ENCODE data around the gene PTOV1.

Gene PTOV1

DNA sequence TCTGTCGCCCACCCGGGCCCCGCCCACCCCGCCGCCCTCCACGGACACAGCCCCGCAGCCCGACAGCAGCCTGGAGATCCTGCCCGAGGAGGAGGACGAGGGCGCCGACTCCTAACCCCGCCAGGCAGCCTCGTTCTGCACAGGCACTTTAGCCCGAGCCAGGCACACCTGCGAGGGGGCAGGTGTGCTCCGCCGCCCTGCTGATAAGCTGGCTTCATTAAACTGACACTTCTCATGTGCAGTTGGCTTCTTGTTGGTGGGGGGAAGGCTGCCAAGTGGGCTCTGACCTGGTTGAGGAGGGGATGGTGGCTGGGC is 37.5 kb downstream of the PTOV1 start:
- H3K36me3 ChIP-seq (ENCODE audit: control insufficient read depth, insufficient read depth, low read length): peaks cover 16% of the 10 kb centered on the region

DNA sequence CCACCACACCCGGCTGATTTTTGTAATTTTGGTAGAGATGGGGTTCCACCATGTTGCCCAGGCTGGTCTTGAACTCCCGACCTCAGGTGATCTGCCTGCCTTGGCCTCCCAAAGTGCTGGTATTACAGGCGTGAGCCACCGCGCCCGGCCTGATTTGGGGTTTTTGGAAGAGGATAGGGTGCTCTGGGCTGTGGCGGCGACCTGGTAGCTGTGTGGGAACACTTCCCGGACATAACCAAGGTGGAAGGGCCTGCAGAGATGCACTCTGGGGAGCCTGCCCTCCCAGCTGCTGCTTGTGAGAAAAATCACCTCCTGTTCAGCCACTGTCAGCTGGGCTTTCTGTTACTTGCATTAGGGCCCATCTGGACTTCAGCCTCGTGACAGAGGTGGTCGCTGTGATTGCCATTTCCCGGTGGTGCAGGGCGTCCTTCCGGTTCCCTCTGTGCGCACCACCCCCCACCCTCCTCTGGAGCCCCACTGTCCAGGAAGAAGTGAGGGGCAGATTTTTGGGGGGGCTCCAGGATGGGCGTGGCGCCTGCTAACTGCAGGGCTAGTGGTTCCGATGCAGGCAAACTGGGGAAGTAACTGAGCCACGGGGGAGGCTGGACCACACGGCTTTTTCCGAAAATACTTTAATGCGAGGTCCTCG is 38.2 kb downstream of the PTOV1 start:
- peaks cover 5% of the 10 kb centered on the region for H3K4me1 ChIP-seq (ENCODE audit: control insufficient read depth, insufficient read depth, low read length, poor library complexity, severe bottlenecking)
- DNase-seq: no peak
- no peak overlapping the region for H3K4me3 ChIP-seq (ENCODE audit: insufficient read depth, low read depth, low read length, poor library complexity, severe bottlenecking)
- peaks cover 9% of the 10 kb centered on the region for H3K36me3 ChIP-seq (ENCODE audit: control insufficient read depth, insufficient read depth, low read length)
- H3K27me3 ChIP-seq (replicated peaks; ENCODE audit: control insufficient read depth, insufficient read depth, low read length, poor library complexity, severe bottlenecking): no peaks in the 10 kb centered on the region
- H3K27ac ChIP-seq (ENCODE audit: insufficient read depth, low read length, poor library complexity, severe bottlenecking): no peak overlapping the region
- H3K9me3 ChIP-seq (ENCODE audit: control insufficient read depth, low read length): no peaks in the 10 kb centered on the region

More for the DNA sequence above, 37.5 kb downstream of the PTOV1 start:
- Histone ChIP-seq H3K4me1 (ENCODE audit: control insufficient read depth, insufficient read depth, low read length, poor library complexity, severe bottlenecking) (peaks cover 5% of the 10 kb centered on the region), H3K9me3 (ENCODE audit: control insufficient read depth, low read length) (no peaks in the 10 kb centered on the region), H3K4me3 (ENCODE audit: insufficient read depth, low read depth, low read length, poor library complexity, severe bottlenecking) (no peak overlapping the region), H3K27ac (ENCODE audit: insufficient read depth, low read length, poor library complexity, severe bottlenecking) (no peak overlapping the region), H3K27me3 (replicated peaks; ENCODE audit: control insufficient read depth, insufficient read depth, low read length, poor library complexity, severe bottlenecking) (no peaks in the 10 kb centered on the region)
- DNase-seq: no peak

DNA sequence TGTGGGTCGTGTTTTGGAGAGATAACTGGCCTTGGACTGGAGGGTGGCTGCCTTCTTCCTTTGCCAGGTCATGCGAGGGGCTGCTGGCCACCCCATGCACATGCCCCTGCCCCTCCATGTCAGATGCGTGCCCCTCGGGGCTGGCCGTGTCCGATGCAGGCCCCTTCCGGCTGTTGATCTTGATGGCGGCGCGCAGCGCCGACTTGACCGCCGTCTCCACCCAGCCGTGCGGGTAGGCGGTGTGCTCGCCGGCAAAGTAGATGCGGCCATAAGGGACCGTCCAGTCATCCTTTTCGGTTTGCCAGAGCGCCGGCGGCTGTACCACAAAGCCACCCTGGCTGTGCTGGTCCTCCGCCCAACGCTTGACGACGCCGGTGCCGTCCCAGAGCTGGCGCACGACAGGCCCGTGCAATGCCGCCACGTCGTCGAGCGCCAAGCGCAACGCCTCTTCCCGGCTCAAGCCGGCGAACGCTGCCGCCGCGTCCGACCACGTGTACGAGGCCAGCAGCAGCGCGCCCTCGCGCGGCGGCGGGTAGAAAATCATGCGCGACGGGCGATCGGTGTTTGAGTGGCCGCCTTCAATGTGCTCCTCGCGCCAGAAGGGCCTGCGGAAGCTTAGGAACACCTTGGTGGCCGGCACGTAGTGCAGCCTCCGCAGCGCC is 38.9 kb downstream of the PTOV1 start:
- DNase-seq: peak; percentile 50 to 64 (median 52)
- Histone ChIP-seq H3K27ac (ENCODE audit: insufficient read depth, low read length, poor library complexity, severe bottlenecking) (peak overlapping the region; percentile 55), H3K4me3 (ENCODE audit: insufficient read depth, low read depth, low read length, poor library complexity, severe bottlenecking) (peak overlapping the region; percentile 63), H3K4me1 (ENCODE audit: control insufficient read depth, insufficient read depth, low read length, poor library complexity, severe bottlenecking) (peaks cover 7% of the 10 kb centered on the region), H3K27me3 (replicated peaks; ENCODE audit: control insufficient read depth, insufficient read depth, low read length, poor library complexity, severe bottlenecking) (no peaks in the 10 kb centered on the region), H3K9me3 (ENCODE audit: control insufficient read depth, low read length) (no peaks in the 10 kb centered on the region), H3K36me3 (ENCODE audit: control insufficient read depth, insufficient read depth, low read length) (peaks cover 2% of the 10 kb centered on the region)

DNA sequence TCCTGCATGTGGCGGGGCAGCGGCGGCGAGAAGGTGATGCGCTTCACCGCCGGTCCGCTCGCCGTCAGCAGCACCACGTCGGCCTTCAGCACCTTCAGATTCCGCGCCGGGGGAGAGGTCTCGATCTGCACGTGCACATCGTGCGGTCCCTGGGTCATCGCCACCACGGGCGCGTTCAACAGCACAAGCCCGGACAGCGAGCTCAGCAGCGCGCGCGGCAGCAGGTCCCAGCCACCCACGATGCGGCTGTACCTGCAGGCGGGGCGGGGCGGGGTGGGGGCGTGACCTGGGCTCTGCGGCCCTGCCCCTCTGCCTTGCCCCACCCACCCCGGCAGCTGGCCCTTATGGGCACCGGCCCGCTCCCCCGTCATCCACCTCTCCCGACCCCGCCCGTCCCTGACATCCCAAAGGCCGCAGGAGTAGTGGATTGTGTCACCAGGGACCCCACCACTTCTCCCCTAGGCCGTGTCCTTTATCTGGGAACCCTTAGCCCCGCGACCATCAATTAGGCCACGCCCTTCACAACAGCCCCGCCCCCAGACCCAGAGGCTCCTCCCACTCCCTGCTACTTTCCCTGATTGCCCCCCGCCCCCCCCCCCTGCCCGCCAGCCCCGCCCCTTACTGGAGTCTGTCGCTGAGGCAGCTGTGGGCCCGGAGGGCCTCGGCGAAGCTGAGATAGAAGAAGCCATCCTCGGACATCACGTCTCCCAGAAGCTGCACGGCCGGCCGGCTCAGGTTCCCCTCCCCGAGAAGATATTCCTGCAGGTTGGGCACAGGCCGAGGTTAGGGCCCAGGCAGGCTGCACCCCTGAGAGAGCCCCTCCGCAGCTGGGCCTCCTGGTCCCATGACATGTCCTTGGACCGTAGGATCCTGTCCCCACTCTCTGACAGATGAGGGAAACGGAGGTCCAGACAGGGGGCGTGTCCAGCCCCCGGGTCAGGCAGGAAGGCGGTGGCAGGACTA is 39.7 kb downstream of the PTOV1 start:
- no peaks in the 10 kb centered on the region for H3K27me3 ChIP-seq (replicated peaks; ENCODE audit: control insufficient read depth, insufficient read depth, low read length, poor library complexity, severe bottlenecking)
- H3K4me1 ChIP-seq (ENCODE audit: control insufficient read depth, insufficient read depth, low read length, poor library complexity, severe bottlenecking): peaks cover 16% of the 10 kb centered on the region
- peak overlapping the region; percentile 55 for H3K27ac ChIP-seq (ENCODE audit: insufficient read depth, low read length, poor library complexity, severe bottlenecking)
- no peaks in the 10 kb centered on the region for H3K36me3 ChIP-seq (ENCODE audit: control insufficient read depth, insufficient read depth, low read length)
- peak; percentile 58 to 67 (median 64) for DNase-seq
- H3K9me3 ChIP-seq (ENCODE audit: control insufficient read depth, low read length): no peaks in the 10 kb centered on the region
- H3K4me3 ChIP-seq (ENCODE audit: insufficient read depth, low read depth, low read length, poor library complexity, severe bottlenecking): peak overlapping the region; percentile 63

DNA sequence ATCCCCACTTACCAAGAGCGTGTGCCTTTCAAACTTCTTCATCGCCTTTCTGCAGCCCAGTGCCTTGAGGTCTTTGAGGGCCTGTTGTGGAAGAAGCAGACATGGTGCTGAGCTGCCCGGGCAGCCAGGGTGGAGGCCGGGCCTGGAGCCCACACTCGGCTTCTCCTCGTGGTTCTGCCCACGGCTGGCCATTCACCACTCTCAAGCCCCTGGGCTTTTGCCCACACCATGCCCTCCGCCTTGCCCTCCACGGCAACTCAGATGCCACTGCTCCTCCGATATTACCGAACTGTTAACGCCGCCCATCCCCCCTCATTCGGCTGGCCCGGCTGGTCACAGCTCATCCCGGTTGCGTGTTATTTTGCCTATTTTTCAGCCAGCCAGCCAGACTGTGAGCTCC is 40.4 kb downstream of the PTOV1 start:
- DNase-seq: no peak
- H3K4me3 ChIP-seq (ENCODE audit: insufficient read depth, low read depth, low read length, poor library complexity, severe bottlenecking): no peak overlapping the region
- no peaks in the 10 kb centered on the region for H3K36me3 ChIP-seq (ENCODE audit: control insufficient read depth, insufficient read depth, low read length)
- no peaks in the 10 kb centered on the region for H3K9me3 ChIP-seq (ENCODE audit: control insufficient read depth, low read length)
- peaks cover 23% of the 10 kb centered on the region for H3K4me1 ChIP-seq (ENCODE audit: control insufficient read depth, insufficient read depth, low read length, poor library complexity, severe bottlenecking)
- H3K27ac ChIP-seq (ENCODE audit: insufficient read depth, low read length, poor library complexity, severe bottlenecking): no peak overlapping the region
- H3K27me3 ChIP-seq (replicated peaks; ENCODE audit: control insufficient read depth, insufficient read depth, low read length, poor library complexity, severe bottlenecking): no peaks in the 10 kb centered on the region

DNA sequence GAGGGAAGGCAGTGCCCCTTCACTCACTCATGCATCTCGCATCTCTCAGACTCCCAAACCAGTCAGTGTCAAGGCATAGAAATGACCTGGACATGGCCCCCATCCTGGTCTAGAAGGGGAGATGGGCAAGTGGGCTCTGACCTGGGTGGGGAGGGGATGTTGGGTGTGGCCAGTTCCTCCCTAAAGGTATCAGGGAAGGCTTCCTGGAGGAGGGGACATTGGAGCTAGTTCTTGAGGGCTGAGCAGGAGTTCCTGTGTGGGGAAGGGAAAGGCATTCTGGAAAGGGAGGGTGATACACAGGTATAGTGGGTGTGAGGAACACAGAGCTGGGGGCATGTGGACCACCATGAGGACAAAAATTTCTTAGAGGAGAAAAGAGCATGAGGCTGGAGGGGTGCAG is 41.8 kb downstream of the PTOV1 start:
- H3K4me3 ChIP-seq (ENCODE audit: insufficient read depth, low read depth, low read length, poor library complexity, severe bottlenecking): no peak overlapping the region
- peaks cover 35% of the 10 kb centered on the region for H3K4me1 ChIP-seq (ENCODE audit: control insufficient read depth, insufficient read depth, low read length, poor library complexity, severe bottlenecking)
- no peak overlapping the region for H3K27ac ChIP-seq (ENCODE audit: insufficient read depth, low read length, poor library complexity, severe bottlenecking)
- no peaks in the 10 kb centered on the region for H3K36me3 ChIP-seq (ENCODE audit: control insufficient read depth, insufficient read depth, low read length)
- H3K9me3 ChIP-seq (ENCODE audit: control insufficient read depth, low read length): no peaks in the 10 kb centered on the region
- no peaks in the 10 kb centered on the region for H3K27me3 ChIP-seq (replicated peaks; ENCODE audit: control insufficient read depth, insufficient read depth, low read length, poor library complexity, severe bottlenecking)
- no peak for DNase-seq

DNA sequence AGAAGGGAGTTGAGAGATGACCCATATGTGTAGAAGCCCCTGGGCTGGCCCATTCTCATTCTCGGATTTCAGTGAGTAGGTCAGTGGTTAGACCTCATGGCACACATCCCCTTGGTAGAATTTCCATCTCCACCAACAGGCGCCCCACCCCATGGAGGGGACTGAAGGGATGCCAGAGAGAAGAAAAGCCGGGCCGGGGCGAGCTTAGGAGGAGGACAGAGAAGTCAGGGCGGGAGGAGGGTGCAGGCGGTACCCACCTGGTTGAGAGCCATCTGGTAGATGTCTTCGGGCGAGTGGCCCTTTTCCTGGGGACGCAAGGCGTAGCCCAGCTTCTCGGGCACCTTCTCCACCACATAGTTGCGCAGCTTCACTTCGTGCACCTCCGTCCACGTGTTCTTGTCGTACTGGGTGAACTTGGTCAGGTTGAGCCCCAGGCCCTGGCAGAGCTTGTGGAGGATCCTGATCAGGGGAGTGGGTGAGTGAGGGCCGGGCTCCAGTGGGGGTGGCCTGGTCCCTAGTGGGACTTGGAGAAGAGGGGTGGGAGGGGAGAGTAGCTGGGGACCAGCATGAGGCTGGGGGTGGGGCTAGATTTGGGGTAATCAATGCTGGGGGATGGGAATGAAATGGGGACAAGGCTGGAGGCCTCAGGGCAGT is 43.2 kb downstream of the PTOV1 start:
- Histone ChIP-seq H3K4me1 (ENCODE audit: control insufficient read depth, insufficient read depth, low read length, poor library complexity, severe bottlenecking) (peaks cover 38% of the 10 kb centered on the region), H3K27ac (ENCODE audit: insufficient read depth, low read length, poor library complexity, severe bottlenecking) (peak overlapping the region; percentile 99), H3K9me3 (ENCODE audit: control insufficient read depth, low read length) (no peaks in the 10 kb centered on the region), H3K36me3 (ENCODE audit: control insufficient read depth, insufficient read depth, low read length) (no peaks in the 10 kb centered on the region), H3K4me3 (ENCODE audit: insufficient read depth, low read depth, low read length, poor library complexity, severe bottlenecking) (no peak overlapping the region), H3K27me3 (replicated peaks; ENCODE audit: control insufficient read depth, insufficient read depth, low read length, poor library complexity, severe bottlenecking) (no peaks in the 10 kb centered on the region)
- no peak for DNase-seq

DNA sequence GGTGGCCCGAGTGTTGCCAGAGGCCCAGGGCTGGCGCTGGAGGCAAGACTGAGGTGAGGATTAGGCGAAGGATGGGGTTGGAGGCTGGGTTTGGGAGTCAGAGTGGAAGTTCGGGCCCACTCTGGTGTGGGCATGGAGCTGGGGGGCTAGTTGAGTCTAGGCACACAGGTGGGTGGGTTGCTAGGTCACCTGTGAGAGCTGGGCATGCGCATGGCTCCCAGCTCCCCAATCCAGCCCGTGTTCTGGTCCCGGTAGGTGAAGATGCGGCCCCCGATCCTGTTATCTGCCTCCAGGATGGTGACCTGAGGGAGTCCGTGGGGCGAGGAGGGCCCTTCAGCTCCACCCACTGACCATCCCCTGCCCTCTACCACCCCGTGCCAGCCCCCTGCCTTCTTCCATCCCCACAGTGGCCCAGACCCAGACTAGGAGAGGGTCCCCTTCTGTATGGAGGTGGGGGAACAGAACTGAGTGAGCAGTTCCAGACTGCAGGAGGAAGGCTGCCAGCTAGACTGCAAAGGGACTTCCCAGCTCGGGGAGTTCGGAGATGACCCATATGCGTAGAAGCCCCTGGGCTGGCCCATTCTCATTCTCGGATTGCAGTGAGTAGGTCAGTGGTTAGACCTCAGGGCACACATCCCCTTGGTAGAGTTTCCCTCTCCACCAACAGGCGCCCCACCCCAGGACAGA is 44.1 kb downstream of the PTOV1 start:
- H3K4me3 ChIP-seq (ENCODE audit: insufficient read depth, low read depth, low read length, poor library complexity, severe bottlenecking): peak overlapping the region; percentile 17
- no peaks in the 10 kb centered on the region for H3K9me3 ChIP-seq (ENCODE audit: control insufficient read depth, low read length)
- H3K36me3 ChIP-seq (ENCODE audit: control insufficient read depth, insufficient read depth, low read length): no peaks in the 10 kb centered on the region
- peak; percentile 40 to 64 (median 45) for DNase-seq
- peaks cover 33% of the 10 kb centered on the region for H3K4me1 ChIP-seq (ENCODE audit: control insufficient read depth, insufficient read depth, low read length, poor library complexity, severe bottlenecking)
- no peaks in the 10 kb centered on the region for H3K27me3 ChIP-seq (replicated peaks; ENCODE audit: control insufficient read depth, insufficient read depth, low read length, poor library complexity, severe bottlenecking)
- H3K27ac ChIP-seq (ENCODE audit: insufficient read depth, low read length, poor library complexity, severe bottlenecking): peak overlapping the region; percentile 99

DNA sequence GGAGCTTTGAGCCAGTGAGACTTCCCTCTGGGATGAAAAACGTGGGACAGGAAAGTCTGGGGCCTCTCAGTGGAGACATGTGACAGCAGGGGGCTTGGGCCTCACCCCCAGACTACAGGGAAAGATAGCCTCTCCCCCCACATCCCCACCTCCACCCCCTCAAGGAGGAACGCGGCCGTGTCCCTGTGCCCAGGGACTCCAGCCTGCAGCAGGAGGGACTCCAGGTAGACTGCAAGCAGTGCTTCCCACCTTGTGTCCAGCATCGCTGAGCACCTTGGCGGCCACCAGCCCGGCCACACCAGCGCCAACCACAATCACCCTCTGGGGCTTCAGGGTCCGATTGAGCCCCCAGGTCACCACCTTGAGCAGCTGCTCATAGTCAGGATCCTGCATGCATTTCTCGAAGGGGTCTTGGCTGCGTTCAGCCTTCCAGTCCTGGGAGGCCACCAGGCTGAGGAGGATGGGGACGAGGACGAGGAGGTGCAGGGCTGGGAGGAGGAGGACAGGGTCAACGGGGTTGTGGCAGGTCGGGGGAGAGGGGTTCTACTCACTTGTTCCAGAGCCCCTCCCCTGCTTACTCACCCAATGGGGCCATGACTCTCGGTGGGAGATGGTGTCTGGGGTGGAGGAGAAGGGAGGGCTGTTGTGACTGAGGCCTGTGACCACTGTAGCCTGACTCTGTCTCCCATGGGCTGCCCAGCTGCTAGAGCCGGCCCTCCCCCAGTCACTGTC is 44.8 kb downstream of the PTOV1 start:
- peak overlapping the region; percentile 99 for H3K27ac ChIP-seq (ENCODE audit: insufficient read depth, low read length, poor library complexity, severe bottlenecking)
- H3K4me1 ChIP-seq (ENCODE audit: control insufficient read depth, insufficient read depth, low read length, poor library complexity, severe bottlenecking): peaks cover 33% of the 10 kb centered on the region

More for the DNA sequence above, 44.8 kb downstream of the PTOV1 start:
- Histone ChIP-seq H3K36me3 (ENCODE audit: control insufficient read depth, insufficient read depth, low read length) (no peaks in the 10 kb centered on the region), H3K4me3 (ENCODE audit: insufficient read depth, low read depth, low read length, poor library complexity, severe bottlenecking) (peak overlapping the region; percentile 17), H3K27me3 (replicated peaks; ENCODE audit: control insufficient read depth, insufficient read depth, low read length, poor library complexity, severe bottlenecking) (no peaks in the 10 kb centered on the region), H3K9me3 (ENCODE audit: control insufficient read depth, low read length) (no peaks in the 10 kb centered on the region)
- DNase-seq: no peak
